ENCODE data around the gene SSC4D. TPM values are rescaled to one million over a fixed set of nuclear protein-coding genes. Genes with fewer than 3 reads are reported as not detected.

SSC4D gene
- total and polyA plus RNA-seq, 2 of the 8 experiments (the other 6 are each of a cell fraction or from before 2014, with no cell fraction given) = 11.8 to 27.5 TPM

DNA sequence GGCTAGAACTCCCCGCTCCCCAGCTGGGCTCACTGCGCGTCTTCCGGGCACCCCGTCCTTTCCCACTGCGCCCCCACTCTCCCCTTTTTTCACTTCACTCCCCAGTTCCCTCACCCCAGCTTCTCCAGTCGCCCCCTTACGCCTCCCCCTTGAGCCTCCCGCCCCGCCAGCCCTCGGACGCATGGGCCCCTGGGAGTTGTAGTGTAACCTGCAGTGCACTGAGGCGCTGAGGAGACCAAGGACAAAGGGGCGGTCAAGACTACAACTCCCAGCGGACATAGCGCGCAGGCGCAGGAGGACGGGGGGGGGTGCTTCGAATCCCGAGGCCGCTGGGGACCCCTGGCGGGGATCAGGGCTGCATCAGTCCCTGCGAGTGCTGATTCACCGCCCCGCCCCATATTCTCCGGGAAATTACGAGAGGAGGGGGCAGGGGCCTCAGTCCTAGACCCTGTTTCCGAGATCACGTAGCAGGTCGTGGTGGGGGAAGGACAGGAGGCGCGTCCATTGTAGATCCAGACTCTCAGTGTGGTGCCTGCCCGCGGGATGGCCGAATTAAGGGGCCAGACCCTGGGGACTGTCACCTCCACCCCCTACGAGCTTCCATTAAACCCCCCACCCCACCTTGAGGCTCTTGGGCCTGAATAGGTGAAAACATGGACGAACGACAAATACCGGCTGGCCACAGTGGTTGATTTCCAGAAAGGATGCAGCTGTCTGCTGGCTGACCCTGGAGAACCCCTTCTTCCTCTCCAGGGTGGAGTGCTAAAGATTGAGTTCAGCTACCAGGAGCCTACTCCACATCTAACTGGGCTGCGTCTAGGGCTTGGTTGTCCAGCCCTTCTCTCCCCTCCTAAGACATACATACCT is 50.2 kb downstream of the SSC4D start (continued):
- TF ChIP-seq, protein P1, sequence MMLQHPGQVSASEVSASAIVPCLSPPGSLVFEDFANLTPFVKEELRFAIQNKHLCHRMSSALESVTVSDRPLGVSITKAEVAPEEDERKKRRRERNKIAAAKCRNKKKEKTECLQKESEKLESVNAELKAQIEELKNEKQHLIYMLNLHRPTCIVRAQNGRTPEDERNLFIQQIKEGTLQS (IDR thresholded peaks at IDR 0.05; ENCODE audit: insufficient read depth, low read depth, low read length) = no peak
- TF ChIP-seq TBP (IDR thresholded peaks at IDR 0.05; ENCODE audit: low read depth, low read length) (no peak), YY1 (IDR thresholded peaks at IDR 0.05; ENCODE audit: low read depth, low read length) (no peak; the same call in 1 of the 2 replicates), ASH2L (IDR thresholded peaks at IDR 0.05; ENCODE audit: low read length) (peak; percentile 55), SAP30 (IDR thresholded peaks at IDR 0.05; ENCODE audit: insufficient read depth, insufficient replicate concordance, low read length) (no peak), POLR2AphosphoS5 (IDR thresholded peaks at IDR 0.05; ENCODE audit: low read depth, low read length) (peak; percentile 80), RNF2 (IDR thresholded peaks at IDR 0.05; ENCODE audit: borderline replicate concordance, low read depth, low read length, missing control alignments, poor library complexity, severe bottlenecking) (no peak), CHD2 (IDR thresholded peaks at IDR 0.05; ENCODE audit: low read length) (no peak), BACH1 (IDR thresholded peaks at IDR 0.05; ENCODE audit: low read length) (peak; percentile 91), SIRT6 (IDR thresholded peaks at IDR 0.05; ENCODE audit: low read length) (no peak), PHF8 (conservative IDR thresholded peaks at IDR 0.05; ENCODE audit: low read depth, low read length) (0 out of 2 replicates have a peak, but pooled peaks have one; percentile 55), SIX5 (IDR thresholded peaks at IDR 0.05; ENCODE audit: low read depth, low read length) (peak; percentile 71), RBBP5 (IDR thresholded peaks at IDR 0.05; ENCODE audit: borderline replicate concordance, low read depth, low read length) (peak; percentile 60; the same call in 1 of the 2 replicates), SUZ12 (IDR thresholded peaks at IDR 0.05; ENCODE audit: low read length) (no peak), TCF12 (IDR thresholded peaks at IDR 0.05; ENCODE audit: low read depth, low read length) (no peak), ZNF274 (IDR thresholded peaks at IDR 0.05; ENCODE audit: borderline replicate concordance, extremely low read depth, low read length) (no peak), EP300 (IDR thresholded peaks at IDR 0.05; ENCODE audit: borderline replicate concordance in 1 of 2, low read depth in 2 of 2, low read length in 2 of 2) (no peak)
- TF ChIP-seq, protein P2, sequence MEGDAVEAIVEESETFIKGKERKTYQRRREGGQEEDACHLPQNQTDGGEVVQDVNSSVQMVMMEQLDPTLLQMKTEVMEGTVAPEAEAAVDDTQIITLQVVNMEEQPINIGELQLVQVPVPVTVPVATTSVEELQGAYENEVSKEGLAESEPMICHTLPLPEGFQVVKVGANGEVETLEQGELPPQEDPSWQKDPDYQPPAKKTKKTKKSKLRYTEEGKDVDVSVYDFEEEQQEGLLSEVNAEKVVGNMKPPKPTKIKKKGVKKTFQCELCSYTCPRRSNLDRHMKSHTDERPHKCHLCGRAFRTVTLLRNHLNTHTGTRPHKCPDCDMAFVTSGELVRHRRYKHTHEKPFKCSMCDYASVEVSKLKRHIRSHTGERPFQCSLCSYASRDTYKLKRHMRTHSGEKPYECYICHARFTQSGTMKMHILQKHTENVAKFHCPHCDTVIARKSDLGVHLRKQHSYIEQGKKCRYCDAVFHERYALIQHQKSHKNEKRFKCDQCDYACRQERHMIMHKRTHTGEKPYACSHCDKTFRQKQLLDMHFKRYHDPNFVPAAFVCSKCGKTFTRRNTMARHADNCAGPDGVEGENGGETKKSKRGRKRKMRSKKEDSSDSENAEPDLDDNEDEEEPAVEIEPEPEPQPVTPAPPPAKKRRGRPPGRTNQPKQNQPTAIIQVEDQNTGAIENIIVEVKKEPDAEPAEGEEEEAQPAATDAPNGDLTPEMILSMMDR (IDR thresholded peaks at IDR 0.05; ENCODE audit: control extremely low read depth in 1 of 3, insufficient read depth in 1 of 3, low read depth in 1 of 3, low read length in 3 of 3) = peak; percentile 51 to 63 (median 60)
- TF ChIP-seq, protein P3, sequence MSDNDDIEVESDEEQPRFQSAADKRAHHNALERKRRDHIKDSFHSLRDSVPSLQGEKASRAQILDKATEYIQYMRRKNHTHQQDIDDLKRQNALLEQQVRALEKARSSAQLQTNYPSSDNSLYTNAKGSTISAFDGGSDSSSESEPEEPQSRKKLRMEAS (IDR thresholded peaks at IDR 0.05) = 0 out of 2 replicates have a peak, but pooled peaks have one; percentile 4
